Measurements from ENCODE around the gene HOMER1.

DNA sequence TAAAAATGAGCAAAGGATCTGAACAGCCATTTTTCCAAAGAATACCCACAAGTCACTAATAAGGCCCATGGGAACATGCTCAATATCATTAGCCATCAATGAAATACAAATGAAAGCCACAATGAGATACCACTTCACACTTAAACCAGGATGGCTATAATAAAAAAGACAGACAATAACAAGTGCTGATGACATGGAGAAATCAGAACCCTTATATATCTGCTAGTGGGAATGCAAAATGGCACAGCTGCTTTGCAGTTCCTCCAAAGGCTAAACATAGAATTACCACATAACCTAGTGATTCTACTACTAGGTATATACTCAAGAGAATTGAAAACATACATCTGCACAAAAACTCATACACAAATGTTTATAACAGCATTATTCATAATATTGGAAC is 83.7 kb downstream of the HOMER1 start:
- TF ChIP-seq, protein P1, sequence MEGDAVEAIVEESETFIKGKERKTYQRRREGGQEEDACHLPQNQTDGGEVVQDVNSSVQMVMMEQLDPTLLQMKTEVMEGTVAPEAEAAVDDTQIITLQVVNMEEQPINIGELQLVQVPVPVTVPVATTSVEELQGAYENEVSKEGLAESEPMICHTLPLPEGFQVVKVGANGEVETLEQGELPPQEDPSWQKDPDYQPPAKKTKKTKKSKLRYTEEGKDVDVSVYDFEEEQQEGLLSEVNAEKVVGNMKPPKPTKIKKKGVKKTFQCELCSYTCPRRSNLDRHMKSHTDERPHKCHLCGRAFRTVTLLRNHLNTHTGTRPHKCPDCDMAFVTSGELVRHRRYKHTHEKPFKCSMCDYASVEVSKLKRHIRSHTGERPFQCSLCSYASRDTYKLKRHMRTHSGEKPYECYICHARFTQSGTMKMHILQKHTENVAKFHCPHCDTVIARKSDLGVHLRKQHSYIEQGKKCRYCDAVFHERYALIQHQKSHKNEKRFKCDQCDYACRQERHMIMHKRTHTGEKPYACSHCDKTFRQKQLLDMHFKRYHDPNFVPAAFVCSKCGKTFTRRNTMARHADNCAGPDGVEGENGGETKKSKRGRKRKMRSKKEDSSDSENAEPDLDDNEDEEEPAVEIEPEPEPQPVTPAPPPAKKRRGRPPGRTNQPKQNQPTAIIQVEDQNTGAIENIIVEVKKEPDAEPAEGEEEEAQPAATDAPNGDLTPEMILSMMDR (IDR thresholded peaks at IDR 0.05 in 4 of 5, conservative IDR thresholded peaks at IDR 0.05 in 1 of 5) = no peak
- TF ChIP-seq POLR2A (IDR thresholded peaks at IDR 0.05) = no peak

Data from gastrocnemius medialis (tissue), 4 donors.